K562 (cell line): ENCODE data around the gene DOLPP1. TPM values are rescaled to one million over a fixed set of nuclear protein-coding genes. Genes with fewer than 3 reads are reported as not detected.

Experiments
- BACH1 ChIP-seq: fragments of 200-800 bp; sonication (Bioruptor generic); IDR thresholded peaks from 2 replicates; pipeline ENCODE4 v1.6.1; 2016; ENCODE audit warnings: missing genetic modification characterization, missing compliant biosample characterization
- CBX5 ChIP-seq: IDR thresholded peaks from 2 replicates; pipeline ENCODE4 v1.6.1; 2014; ENCODE audit warnings: low read depth, borderline replicate concordance
- HCFC1 ChIP-seq: IDR thresholded peaks from 2 replicates; pipeline ENCODE4 v1.6.1; 2012; ENCODE audit warnings: low read depth, low read length, improper control_type of control experiment
- HDAC3 ChIP-seq: fragments of 450-650 bp; IDR thresholded peaks from 2 replicates; pipeline ENCODE4 v1.6.1; 2018; ENCODE audit warnings: borderline replicate concordance, mild to moderate bottlenecking, moderate library complexity; ENCODE audit not compliant: partially characterized antibody
- HNRNPLL ChIP-seq: fragments of 200-400 bp; formaldehyde crosslinking; IDR thresholded peaks from 2 replicates; pipeline ENCODE4 v1.6.1; 2017; ENCODE audit warnings: low read length, low read depth, mild to moderate bottlenecking; ENCODE audit not compliant: poor library complexity, severe bottlenecking
- KAT8 ChIP-seq: fragments of 450-650 bp; IDR thresholded peaks from 2 replicates; pipeline ENCODE4 v1.6.1; 2016; ENCODE audit warnings: low read depth, mild to moderate bottlenecking
- NFYB ChIP-seq: IDR thresholded peaks from 2 replicates; pipeline ENCODE4 v1.6.1; 2011; ENCODE audit warnings: mild to moderate bottlenecking, moderate library complexity; ENCODE audit not compliant: insufficient read length; ENCODE audit errors: extremely low read depth
- PHB2 ChIP-seq: fragments of 450-650 bp; IDR thresholded peaks from 2 replicates; pipeline ENCODE4 v1.6.1; 2017; ENCODE audit warnings: low read depth
- PML ChIP-seq: IDR thresholded peaks from 2 replicates; pipeline ENCODE4 v1.6.1; 2012; ENCODE audit warnings: low read length, inconsistent platforms
- POLR2G ChIP-seq: fragments of 200-400 bp; formaldehyde crosslinking; IDR thresholded peaks from 2 replicates; pipeline ENCODE4 v1.6.1; 2017; ENCODE audit warnings: low read depth, mild to moderate bottlenecking, antibody characterized with exemption, low read length, moderate library complexity
- PTTG1 ChIP-seq: fragments of 450-650 bp; IDR thresholded peaks from 2 replicates; pipeline ENCODE4 v1.6.1; 2016; ENCODE audit warnings: low read depth, mild to moderate bottlenecking, missing genetic modification characterization, missing compliant biosample characterization
- RFX1 ChIP-seq: fragments of 450-650 bp; IDR thresholded peaks from 2 replicates; pipeline ENCODE4 v1.6.1; 2016; ENCODE audit warnings: mild to moderate bottlenecking, moderate library complexity
- RHOXF2B ChIP-seq: fragments of 250-450 bp; sonication (Bioruptor Pico); conservative IDR thresholded peaks from 2 replicates; pipeline ENCODE4 v1.5.1; 2021
- RUNX1 ChIP-seq: sonication (generic); IDR thresholded peaks from 2 replicates; pipeline ENCODE4 v1.6.1; 2016; ENCODE audit warnings: antibody characterized with exemption, low read depth
- SMAD4 ChIP-seq: fragments of 250-450 bp; sonication (Bioruptor Pico); conservative IDR thresholded peaks from 2 replicates; pipeline ENCODE4 v1.8.0; 2021; ENCODE audit warnings: inconsistent platforms, mild to moderate bottlenecking, moderate library complexity
- ZFPM2 ChIP-seq: fragments of 250-450 bp; sonication (Bioruptor Pico); IDR thresholded peaks from 2 replicates; pipeline ENCODE4 v1.5.1; 2022; ENCODE audit warnings: mild to moderate bottlenecking
- ZNF133 ChIP-seq: fragments of 250-450 bp; sonication (Bioruptor Pico); IDR thresholded peaks from 2 replicates; pipeline ENCODE4 v1.4.0; 2020; ENCODE audit warnings: mild to moderate bottlenecking
- ZNF143 ChIP-seq: sonication (generic); formaldehyde crosslinking; IDR thresholded peaks from 2 replicates; pipeline ENCODE4 v1.9.0; 2022; ENCODE audit warnings: mild to moderate bottlenecking, missing genetic modification reagents
- polyA plus RNA-seq, 8 experiments: library from polyadenylated mRNA; depleted of rRNA in 4 of 8; stranded (reverse) in 5 of 8; unstranded in 3 of 8; fragments of >200 nt; fragmentation: Nextera tagmentation in 2 of 8; fragmentation: Illumina TruSeq in 1 of 8; extraction: Ambion mirVana in 2 of 8; extraction: Trizol in 1 of 8; gene quantifications; 2 replicates each; pipeline versions ENCODE4 v1.2.1 to v1.2.3, GENCODE V29; 2011 to 2014; ENCODE audit warnings: inconsistent platforms in 1 of 8, missing spikeins in 1 of 8
- total RNA-seq, 7 experiments: library from RNA; depleted of rRNA in 6 of 7; stranded (reverse); fragments of >200 nt in 6 of 7; fragmentation: Illumina TruSeq in 2 of 7; extraction: Trizol in 2 of 7; gene quantifications; 2 replicates each; pipeline versions ENCODE4 v1.2.1 to v1.2.3, GENCODE V29; 2011 to 2021; ENCODE audit warnings: low replicate concordance in 1 of 7
- TF ChIP-seq, protein P1 (sequence below): sonication (generic); formaldehyde crosslinking; IDR thresholded peaks from 2 replicates; pipeline ENCODE4 v1.9.0; 2022; ENCODE audit warnings: mild to moderate bottlenecking, missing genetic modification reagents
- TF ChIP-seq, protein P2 (sequence below), 2 experiments: fragments of 200-800 bp in 1 of 2; sonication (Bioruptor generic) in 1 of 2; sonication (generic) in 1 of 2; formaldehyde crosslinking in 1 of 2; IDR thresholded peaks in 1 of 2; conservative IDR thresholded peaks in 1 of 2; 2 replicates each; pipeline versions ENCODE4 v1.5.0 to v1.6.1; 2016 to 2020; ENCODE audit warnings: missing compliant biosample characterization in 1 of 2, missing genetic modification characterization in 1 of 2, missing genetic modification reagents in 1 of 2
- TF ChIP-seq, protein P3 (sequence below): fragments of 250-450 bp; sonication (Bioruptor Pico); IDR thresholded peaks from 2 replicates; pipeline ENCODE4 v1.4.0; 2020; ENCODE audit warnings: mild to moderate bottlenecking, moderate library complexity
- TF ChIP-seq, protein P4 (sequence below): sonication (generic); formaldehyde crosslinking; IDR thresholded peaks from 2 replicates; pipeline ENCODE4 v1.8.0; 2022; ENCODE audit warnings: mild to moderate bottlenecking, missing genetic modification reagents
- TF ChIP-seq, protein P5 (sequence below): IDR thresholded peaks from 2 replicates; pipeline ENCODE4 v1.6.1; 2016; ENCODE audit warnings: missing genetic modification characterization, missing compliant biosample characterization

DOLPP1 gene
- total and polyA plus RNA-seq, 9 of the 15 experiments (the other 6 are each of a cell fraction or from before 2014, with no cell fraction given) = 3.0 to 39.8 (median 30.5) TPM

DNA sequence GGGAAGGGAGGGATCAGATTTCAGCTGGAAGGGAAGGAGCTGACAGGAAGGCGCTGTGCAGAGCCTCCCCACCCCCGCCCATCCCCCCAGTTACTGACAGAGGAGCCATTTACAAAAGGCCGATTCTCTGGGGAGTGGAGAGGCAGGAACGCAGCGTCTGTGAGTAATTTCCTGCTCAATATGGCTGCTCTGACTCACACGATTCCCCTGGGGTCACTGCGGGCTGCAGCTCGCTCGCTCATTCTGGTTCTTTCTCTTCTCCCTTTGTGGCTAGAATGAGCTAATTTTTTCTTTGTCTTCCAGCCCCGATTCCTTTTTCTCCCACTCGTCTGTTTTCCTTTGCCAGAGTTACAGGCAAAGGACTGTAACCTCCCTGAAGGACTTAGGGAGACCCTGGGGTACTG lies 59.1 kb downstream of the DOLPP1 start (continued):
- TF ChIP-seq RHOXF2B (CRISPR knock-in tag) = no peak
- TF ChIP-seq, protein P1, sequence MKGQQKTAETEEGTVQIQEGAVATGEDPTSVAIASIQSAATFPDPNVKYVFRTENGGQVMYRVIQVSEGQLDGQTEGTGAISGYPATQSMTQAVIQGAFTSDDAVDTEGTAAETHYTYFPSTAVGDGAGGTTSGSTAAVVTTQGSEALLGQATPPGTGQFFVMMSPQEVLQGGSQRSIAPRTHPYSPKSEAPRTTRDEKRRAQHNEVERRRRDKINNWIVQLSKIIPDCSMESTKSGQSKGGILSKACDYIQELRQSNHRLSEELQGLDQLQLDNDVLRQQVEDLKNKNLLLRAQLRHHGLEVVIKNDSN = no peak
- TF ChIP-seq BACH1 (tag) = no peak
- TF ChIP-seq ZNF143 (CRISPR knock-in tag) = no peak
- no peak for TF ChIP-seq HDAC3
- peak; percentile 50; the same call in 1 of the 2 replicates for TF ChIP-seq HCFC1
- TF ChIP-seq, protein P2, sequence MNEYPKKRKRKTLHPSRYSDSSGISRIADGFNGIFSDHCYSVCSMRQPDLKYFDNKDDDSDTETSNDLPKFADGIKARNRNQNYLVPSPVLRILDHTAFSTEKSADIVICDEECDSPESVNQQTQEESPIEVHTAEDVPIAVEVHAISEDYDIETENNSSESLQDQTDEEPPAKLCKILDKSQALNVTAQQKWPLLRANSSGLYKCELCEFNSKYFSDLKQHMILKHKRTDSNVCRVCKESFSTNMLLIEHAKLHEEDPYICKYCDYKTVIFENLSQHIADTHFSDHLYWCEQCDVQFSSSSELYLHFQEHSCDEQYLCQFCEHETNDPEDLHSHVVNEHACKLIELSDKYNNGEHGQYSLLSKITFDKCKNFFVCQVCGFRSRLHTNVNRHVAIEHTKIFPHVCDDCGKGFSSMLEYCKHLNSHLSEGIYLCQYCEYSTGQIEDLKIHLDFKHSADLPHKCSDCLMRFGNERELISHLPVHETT (CRISPR knock-in tag; conservative IDR thresholded peaks at IDR 0.05 in 1 of 2, IDR thresholded peaks at IDR 0.05 in 1 of 2) = no peak; a peak in 1 of 4 replicates
- no peak for TF ChIP-seq RUNX1
- no peak for TF ChIP-seq KAT8
- TF ChIP-seq, protein P3, sequence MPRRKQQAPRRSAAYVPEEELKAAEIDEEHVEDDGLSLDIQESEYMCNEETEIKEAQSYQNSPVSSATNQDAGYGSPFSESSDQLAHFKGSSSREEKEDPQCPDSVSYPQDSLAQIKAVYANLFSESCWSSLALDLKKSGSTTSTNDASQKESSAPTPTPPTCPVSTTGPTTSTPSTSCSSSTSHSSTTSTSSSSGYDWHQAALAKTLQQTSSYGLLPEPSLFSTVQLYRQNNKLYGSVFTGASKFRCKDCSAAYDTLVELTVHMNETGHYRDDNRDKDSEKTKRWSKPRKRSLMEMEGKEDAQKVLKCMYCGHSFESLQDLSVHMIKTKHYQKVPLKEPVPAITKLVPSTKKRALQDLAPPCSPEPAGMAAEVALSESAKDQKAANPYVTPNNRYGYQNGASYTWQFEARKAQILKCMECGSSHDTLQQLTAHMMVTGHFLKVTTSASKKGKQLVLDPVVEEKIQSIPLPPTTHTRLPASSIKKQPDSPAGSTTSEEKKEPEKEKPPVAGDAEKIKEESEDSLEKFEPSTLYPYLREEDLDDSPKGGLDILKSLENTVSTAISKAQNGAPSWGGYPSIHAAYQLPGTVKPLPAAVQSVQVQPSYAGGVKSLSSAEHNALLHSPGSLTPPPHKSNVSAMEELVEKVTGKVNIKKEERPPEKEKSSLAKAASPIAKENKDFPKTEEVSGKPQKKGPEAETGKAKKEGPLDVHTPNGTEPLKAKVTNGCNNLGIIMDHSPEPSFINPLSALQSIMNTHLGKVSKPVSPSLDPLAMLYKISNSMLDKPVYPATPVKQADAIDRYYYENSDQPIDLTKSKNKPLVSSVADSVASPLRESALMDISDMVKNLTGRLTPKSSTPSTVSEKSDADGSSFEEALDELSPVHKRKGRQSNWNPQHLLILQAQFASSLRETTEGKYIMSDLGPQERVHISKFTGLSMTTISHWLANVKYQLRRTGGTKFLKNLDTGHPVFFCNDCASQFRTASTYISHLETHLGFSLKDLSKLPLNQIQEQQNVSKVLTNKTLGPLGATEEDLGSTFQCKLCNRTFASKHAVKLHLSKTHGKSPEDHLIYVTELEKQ (CRISPR knock-in tag) = no peak
- TF ChIP-seq RFX1 = no peak
- TF ChIP-seq, protein P4, sequence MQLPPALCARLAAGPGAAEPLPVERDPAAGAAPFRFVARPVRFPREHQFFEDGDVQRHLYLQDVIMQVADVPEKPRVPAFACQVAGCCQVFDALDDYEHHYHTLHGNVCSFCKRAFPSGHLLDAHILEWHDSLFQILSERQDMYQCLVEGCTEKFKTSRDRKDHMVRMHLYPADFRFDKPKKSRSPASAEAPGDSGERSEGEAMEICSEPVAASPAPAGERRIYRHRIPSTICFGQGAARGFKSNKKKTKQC (CRISPR knock-in tag) = no peak
- no peak for TF ChIP-seq CBX5
- TF ChIP-seq ZFPM2 = no peak
- no peak for TF ChIP-seq NFYB
- TF ChIP-seq HNRNPLL = no peak
- TF ChIP-seq PTTG1 = no peak
- TF ChIP-seq, protein P5, sequence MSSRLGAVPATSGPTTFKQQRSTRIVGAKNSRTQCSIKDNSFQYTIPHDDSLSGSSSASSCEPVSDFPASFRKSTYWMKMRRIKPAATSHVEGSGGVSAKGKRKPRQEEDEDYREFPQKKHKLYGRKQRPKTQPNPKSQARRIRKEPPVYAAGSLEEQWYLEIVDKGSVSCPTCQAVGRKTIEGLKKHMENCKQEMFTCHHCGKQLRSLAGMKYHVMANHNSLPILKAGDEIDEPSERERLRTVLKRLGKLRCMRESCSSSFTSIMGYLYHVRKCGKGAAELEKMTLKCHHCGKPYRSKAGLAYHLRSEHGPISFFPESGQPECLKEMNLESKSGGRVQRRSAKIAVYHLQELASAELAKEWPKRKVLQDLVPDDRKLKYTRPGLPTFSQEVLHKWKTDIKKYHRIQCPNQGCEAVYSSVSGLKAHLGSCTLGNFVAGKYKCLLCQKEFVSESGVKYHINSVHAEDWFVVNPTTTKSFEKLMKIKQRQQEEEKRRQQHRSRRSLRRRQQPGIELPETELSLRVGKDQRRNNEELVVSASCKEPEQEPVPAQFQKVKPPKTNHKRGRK = no peak
- peak; percentile 51; the same call in 1 of the 2 replicates for TF ChIP-seq PML
- TF ChIP-seq PHB2 = no peak
- no peak for TF ChIP-seq SMAD4 (CRISPR knock-in tag)
- no peak for TF ChIP-seq POLR2G
- TF ChIP-seq ZNF133 = no peak
